Activated CD4-positive, alpha-beta T cell treated with anti-CD3 and anti-CD28 coated beads for 1 hour (primary cell): ENCODE data around the gene RASD1.

Experiments used
- DNase-seq: peaks from one replicate; pipeline ENCODE4 v3.0.0-alpha.2; 2020

RASD1 gene

DNA sequence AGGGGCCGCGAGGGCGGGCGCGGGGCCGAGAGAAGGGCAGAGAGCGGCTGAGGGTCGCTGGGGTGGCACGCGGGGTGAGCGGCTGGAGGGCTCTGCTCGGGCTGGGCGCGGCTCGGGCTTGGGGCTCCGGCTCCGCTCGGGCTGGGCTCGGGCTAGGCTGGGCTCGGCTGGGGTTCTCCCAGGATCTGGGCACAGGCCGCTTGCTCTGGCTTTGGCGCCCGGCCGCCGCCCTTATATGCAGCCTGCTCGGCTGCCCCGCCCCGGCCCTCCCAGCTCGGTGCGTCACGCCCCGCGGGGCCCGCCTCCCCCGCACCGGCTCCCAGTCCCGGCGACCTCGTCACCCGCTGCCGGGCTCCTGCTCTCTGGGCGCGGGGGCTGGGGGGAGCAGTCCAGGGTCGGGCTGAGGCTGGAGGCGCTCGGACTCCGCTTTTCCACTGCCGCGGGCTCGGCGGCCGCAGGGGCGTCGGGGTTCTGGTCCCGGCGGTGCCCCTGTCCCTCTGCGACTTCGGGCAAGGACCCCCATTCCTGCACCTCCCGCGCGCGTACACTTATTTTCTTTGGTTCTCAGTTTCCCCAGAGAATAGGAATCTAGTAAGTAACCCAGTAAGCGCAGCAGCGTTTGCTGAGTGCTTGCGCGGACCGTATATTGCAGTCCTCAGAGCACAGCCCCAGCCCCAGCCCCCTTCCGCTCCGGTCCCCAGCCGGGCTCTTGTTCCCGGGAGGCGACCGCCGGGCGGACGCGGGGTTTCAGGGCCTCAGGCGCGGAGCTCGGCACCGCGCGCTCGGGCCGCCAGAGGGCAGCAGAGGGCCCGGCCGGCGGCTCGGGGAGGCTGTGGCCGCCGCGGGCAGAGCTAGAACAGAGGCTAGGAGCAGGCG lies at the start of gene RASD1:
Gene RASD1 (minus strand): TSS at position 207 of the 876 bp plus-strand sequence. CDS start 214 bp downstream, outside the sequence.
- DNase-seq, result peak; percentile 69

DNA sequence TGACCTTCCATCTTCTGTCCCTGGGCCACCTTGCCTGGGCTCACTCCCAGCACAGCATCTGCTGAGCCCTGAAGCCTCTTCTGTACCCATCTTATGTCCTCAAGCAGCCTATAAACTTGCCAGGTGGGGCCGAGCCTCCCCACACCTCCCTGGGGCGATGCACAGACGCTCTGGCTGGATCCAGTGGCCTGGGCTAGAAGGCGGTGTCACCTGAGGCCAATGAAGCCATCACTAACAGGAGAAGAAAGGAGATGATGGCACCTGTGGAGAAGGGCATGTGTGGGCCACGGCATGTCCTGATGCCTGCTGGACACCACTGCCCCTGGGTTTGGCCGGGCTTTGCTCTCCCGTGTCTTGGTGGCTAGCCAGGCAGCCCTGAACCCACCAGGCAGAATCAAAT lies 49.8 kb upstream of the RASD1 start:
- no peak for DNase-seq

- DNase-seq, result no peak
These were observed 49.0 kb upstream of the RASD1 start for GRCh38 chr17:17545031-17545820.

- no peak for DNase-seq
These were observed 46.9 kb upstream of the RASD1 start for GRCh38 chr17:17542906-17543635.

DNA sequence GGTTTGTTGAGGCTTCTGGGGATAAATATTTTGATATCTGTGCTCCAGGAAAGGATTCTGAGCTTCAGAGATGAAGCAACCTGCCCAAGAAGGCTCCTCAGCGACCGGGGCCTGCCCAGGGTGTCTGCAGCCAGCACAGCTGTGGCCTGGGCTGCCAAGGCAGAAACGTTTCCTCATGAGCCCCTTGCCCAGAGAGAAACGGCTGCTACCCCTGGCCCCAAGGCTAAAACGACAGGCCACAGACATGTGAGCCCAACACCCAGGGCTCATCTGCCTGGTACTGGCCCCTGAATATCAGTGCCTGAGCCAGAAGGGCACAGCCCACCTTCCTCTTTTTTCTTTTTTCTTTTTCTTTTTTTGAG lies 45.4 kb upstream of the RASD1 start:
- DNase-seq, result no peak

DNA sequence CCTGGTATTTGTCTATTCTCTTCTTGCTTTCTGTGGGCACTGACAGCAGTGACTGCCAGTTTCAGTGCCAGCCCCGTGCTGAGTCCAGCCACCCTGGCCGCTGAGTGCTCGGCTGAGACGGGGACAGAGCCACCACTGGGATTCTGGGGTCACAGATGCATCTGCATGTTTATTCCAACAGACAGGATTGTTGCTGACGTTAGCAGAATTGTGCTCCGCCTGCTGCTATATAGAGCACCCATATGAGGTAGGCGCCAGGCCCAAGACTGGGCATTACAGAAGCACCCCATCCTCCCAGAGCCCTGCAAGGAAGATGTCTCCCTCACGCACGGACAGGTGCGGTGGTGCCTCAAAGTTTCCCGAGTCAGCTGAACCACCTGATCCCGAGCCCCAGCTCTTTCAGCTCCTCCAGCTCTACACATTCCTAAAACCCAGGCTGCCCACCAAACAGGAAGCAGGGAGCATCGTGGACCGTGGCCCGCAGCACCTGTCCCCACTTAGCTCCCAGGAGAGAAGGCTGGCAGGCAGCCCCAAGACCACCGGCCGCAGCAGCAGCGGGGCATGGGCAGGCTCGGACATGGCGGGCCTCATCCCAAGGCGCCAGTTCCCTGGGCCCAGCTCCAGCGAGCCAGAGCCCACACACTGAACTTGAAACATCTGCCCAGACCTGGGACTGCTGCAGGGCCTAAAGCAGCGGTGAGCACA lies 44.9 kb upstream of the RASD1 start:
- DNase-seq, result no peak

- no peak for DNase-seq
These were observed 44.2 kb upstream of the RASD1 start for GRCh38 chr17:17540278-17540906.

DNA sequence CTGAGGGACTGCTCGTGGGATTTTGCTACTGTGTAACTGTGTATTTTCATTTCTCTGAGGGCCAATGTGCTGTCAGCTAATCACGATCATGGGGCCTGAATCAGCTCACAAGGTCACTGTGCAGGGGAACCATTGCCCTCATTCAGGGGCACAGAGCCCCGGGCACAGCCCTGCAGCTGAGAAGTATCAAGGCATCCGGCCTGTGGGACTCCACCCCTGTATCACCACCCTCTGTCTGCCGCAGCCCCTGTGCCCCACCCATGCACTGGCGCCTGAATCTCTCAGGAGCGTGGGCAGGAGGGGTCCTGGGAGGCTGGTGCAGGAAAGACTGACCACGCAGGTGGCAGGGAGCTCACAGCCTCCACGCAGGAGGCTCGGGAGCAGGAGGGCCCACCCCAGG lies 43.4 kb upstream of the RASD1 start:
- no peak for DNase-seq

DNA sequence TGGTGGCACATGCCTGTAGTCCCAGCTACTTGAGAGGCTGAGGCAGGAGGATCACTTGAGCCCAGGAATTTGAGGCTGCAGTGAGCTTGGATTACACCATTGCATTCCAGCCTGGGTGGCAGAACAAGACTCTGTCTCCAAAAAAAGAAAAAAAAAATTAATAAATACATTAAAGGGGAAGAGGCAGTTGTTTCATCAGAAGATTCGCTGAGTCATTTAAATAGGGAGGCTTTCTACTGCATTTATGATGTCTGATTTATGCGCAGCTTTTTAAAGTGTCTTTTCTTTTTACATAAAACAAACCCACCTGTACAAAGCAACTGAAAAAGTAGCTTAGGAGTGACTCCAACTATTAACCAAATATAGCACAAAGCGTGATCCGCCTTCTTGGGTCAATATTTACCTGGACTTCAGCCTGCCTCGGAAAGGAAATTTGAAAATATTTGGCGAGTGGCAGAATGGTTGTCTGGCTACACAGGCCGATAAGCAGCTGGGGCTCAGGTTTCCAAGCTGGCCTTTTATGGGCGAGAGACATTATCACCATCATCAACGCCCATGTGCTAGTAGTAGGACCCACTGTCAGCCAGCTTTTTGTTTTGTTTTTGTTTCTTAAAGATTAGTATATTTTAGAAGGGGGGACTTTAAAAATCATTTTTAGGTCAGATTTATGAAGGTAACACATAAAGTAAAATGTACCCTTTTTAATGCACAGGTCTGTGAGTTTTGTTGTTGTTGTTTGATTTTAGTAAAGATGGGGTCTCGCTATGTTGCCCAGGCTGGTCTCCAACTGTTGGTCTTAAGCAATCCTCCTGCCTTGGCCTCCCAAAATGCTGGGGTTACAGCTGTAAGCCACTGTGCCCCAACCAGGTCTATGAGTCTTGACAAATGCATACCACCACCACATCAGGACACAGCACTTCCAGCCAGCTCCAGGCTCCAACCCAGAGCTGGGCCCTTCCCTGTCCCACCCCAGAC lies 42.5 kb upstream of the RASD1 start:
- DNase-seq, result no peak

DNA sequence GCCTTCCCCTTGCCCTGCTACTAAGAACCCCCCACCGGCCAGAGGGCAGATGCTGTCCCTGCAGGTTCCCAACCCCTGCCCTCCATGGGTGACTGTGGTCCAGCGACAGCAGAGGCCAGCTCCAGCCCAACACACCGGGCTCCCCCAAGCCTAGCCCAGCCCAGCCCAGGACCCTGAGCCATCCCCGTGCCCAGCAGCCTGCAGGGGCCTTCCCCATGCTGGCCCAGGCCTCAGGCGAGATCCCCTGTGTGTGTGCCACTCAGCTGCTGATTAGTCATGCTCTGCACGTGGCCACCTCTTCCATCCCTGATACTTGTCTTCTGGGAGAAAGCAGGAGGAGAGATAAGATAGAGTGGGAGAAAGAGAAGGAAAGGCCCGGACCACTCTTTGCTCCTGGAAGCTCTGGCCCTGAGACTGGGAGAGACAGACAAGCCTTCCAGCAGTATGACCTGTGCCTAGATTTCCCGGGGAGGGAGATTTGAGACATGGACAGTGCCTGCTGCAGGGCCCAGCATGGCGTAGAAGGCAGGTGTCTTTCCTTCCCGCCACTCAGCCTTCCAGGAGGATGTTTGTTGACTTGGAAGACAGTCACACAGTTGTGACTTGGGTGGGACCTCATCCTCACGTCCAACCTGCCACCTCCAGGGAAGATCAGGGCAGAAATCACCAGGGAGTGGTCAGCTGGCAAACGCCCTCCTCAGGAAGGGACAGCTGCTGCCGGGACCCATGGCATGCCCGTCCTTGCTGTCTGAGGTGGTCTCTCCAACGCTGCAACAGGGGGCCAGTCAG lies 41.3 kb upstream of the RASD1 start:
- DNase-seq, result no peak

- no peak for DNase-seq
These were observed 40.5 kb upstream of the RASD1 start for GRCh38 chr17:17536702-17537101.

DNA sequence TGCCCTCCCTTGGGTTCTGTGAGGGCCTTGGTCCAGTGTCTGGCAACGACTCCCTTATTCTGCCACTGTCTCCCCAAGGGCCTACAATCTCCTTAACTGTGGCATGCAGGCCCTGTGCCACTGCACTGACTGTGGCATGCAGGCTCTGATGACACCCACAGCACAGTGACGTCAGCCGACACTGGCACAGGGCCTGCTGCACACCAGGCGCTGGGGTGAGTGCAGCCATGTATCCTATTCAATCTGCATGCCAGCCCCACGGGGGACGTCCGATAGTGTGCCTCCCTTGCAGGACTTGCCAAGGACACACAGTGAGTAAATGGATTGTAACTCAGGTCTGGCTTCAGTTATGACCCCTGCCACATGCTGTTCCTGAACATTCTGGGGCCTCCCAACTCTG lies 39.8 kb upstream of the RASD1 start:
- DNase-seq, result no peak

GRCh38 chr17:17533901-17534441 lies 37.8 kb upstream of the RASD1 start:
- DNase-seq, result no peak

DNA sequence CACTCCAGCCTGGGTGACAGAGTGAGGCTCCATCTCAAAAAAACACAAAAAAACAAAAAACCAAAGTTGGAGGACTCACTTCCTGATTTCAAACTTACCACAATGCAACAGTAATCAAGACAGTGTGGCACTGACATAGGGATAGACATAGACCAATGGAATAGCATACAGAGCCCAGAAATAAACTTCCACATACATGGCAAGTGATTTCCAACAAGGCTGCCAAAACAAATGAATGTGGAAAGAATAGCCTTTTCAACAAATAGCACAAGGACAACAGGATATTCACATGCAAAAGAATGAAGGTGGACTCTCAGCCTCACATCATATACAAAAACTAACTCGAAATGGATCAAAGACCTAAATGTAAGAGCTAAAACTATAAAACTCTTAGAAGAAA lies 36.8 kb upstream of the RASD1 start:
- DNase-seq, result no peak

GRCh38 chr17:17531156-17531555 lies 35.0 kb upstream of the RASD1 start:
- no peak for DNase-seq

DNA sequence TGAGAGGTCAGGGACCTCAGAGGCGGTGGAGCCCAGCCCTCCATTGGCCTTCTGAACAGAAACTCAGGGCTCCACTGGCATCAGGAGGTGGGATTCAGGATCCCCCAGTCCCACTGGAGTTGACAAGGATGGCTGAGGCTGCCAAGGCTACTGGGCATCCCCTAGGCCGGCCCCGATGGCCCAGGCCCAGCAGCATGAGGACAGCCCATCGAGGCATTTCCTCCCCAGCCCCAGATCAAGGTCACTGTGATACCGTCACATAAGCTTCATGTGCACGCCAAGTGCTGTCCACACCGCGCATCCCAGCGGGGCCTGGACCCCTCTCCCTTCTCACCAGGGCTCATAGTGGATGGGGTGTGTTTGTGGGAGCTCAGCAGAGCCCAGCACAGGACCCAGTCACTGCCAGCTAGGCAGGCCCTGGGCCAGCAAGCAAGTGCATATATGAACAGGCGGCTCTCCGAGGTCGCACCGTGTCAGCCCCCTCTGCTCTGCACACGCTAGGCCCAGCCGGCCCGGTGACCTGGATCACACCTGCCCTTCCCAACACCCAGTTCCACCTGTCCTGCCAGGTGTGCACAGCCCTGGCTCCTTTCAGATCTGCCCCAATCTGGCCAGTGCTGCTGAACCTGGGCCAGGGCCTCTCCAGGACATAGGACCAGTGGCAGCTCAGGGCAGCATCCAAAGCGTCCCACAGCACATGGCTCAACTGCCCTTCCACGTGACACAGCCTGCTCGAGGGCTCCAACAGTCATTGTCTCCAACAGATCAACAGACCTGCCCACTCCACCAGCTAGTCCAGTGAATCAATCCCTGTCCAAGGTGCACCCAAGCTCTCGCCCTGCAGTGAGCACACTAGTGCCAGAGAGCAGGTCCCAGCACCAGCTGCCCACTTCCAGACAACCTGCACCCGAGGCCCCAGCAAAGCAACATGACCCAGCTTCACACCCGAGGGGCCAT lies 32.8 kb upstream of the RASD1 start:
- no peak for DNase-seq

GRCh38 chr17:17527956-17528500 lies 31.8 kb upstream of the RASD1 start:
- DNase-seq, result no peak

DNA sequence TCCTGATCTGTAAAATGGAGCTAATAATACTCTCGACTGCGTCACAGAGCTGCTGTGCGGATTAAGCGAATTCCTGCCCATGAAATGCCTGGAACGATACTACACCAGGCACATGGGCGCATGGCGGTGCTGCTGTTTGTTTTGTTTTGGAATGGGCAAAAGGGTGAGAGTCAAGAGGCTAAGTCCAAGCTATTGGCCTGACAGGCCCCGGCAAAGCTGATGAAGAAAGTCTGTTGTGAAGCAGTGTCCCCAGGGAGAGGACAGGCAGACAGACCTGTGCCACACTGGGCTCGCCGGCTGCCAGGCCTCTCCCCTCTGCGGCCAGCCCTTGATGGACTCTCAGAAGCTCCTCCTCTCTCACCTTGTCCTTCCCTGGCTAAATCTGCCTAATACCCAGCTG lies 31.3 kb upstream of the RASD1 start:
- no peak for DNase-seq
